HG02840 (cell line): ENCODE measurements around the gene PFKFB3.

Experiments
- ATAC-seq: cut with Tn5 transposase; IDR thresholded peaks from one replicate; pipeline ENCODE4 v1.9.1; 2021; ENCODE audit warnings: mild to moderate bottlenecking, moderate library complexity, moderate number of reproducible peaks; ENCODE audit not compliant: unreplicated experiment, low FRiP score

Gene PFKFB3

GRCh38 chr10:6297522-6297921, 94.8 kb downstream of the PFKFB3 start:
- no peak for ATAC-seq

- no peak for ATAC-seq
Observed at GRCh38 chr10:6297951-6298381, 95.2 kb downstream of the PFKFB3 start.

GRCh38 chr10:6298428-6298827, 95.7 kb downstream of the PFKFB3 start:
- no peak for ATAC-seq

- no peak for ATAC-seq
Observed at GRCh38 chr10:6299234-6299633, 96.5 kb downstream of the PFKFB3 start.

GRCh38 chr10:6299743-6300105, 97.0 kb downstream of the PFKFB3 start:
- no peak for ATAC-seq

GRCh38 chr10:6300106-6300783, 97.5 kb downstream of the PFKFB3 start:
- ATAC-seq = peak; percentile 71

GRCh38 chr10:6300784-6301460, 98.2 kb downstream of the PFKFB3 start:
- no peak for ATAC-seq

- no peak for ATAC-seq
Observed at GRCh38 chr10:6301488-6302075, 98.8 kb downstream of the PFKFB3 start.
